MM.1S (cell line): ENCODE measurements around the gene ETV5.

Experiments
- EZH2 ChIP-seq: fragments of 300-600 bp; sonication (generic); optimal IDR thresholded peaks from 2 replicates; pipeline ENCODE3; 2017; ENCODE audit warnings: low read depth, mild to moderate bottlenecking, antibody characterized with exemption, low read length, mixed read lengths
- TF ChIP-seq, protein P1 (sequence below): fragments of 300-600 bp; sonication (generic); IDR thresholded peaks from 2 replicates; pipeline ENCODE4 v1.5.1; 2016; ENCODE audit warnings: antibody characterized with exemption, low read length, mixed read lengths

DNA sequence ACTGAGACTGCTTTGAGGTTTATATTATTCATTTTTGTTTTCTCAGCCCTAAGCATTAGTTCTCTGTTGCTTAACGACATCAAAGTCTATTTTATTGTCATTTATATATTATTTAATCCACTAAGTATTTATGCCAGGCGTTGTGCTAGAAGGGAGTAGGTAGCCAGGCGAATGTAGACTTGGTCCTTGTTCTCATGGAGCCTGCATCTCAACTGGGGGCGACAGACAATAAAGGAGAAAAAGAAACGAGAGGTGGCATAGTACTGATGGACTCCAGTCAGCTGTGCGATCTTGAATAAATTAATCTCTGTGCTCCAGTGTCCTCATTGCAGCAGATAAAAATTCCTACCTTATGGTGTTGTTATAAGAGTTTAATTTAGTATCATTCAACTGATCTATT, 49.7 kb downstream of the ETV5 start:
- no peak for TF ChIP-seq EZH2
- TF ChIP-seq, protein P1, sequence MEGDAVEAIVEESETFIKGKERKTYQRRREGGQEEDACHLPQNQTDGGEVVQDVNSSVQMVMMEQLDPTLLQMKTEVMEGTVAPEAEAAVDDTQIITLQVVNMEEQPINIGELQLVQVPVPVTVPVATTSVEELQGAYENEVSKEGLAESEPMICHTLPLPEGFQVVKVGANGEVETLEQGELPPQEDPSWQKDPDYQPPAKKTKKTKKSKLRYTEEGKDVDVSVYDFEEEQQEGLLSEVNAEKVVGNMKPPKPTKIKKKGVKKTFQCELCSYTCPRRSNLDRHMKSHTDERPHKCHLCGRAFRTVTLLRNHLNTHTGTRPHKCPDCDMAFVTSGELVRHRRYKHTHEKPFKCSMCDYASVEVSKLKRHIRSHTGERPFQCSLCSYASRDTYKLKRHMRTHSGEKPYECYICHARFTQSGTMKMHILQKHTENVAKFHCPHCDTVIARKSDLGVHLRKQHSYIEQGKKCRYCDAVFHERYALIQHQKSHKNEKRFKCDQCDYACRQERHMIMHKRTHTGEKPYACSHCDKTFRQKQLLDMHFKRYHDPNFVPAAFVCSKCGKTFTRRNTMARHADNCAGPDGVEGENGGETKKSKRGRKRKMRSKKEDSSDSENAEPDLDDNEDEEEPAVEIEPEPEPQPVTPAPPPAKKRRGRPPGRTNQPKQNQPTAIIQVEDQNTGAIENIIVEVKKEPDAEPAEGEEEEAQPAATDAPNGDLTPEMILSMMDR, result no peak
